Activated CD8-positive, alpha-beta memory T cell treated with anti-CD3 and anti-CD28 coated beads, Interleukin-2, amount 50 U/mL, for 4 hours (primary cell): ENCODE data around the gene TMEM238.

Source experiments
- DNase-seq: peaks from one replicate; pipeline ENCODE4 v3.0.0-alpha.2; 2020

Gene TMEM238

DNA sequence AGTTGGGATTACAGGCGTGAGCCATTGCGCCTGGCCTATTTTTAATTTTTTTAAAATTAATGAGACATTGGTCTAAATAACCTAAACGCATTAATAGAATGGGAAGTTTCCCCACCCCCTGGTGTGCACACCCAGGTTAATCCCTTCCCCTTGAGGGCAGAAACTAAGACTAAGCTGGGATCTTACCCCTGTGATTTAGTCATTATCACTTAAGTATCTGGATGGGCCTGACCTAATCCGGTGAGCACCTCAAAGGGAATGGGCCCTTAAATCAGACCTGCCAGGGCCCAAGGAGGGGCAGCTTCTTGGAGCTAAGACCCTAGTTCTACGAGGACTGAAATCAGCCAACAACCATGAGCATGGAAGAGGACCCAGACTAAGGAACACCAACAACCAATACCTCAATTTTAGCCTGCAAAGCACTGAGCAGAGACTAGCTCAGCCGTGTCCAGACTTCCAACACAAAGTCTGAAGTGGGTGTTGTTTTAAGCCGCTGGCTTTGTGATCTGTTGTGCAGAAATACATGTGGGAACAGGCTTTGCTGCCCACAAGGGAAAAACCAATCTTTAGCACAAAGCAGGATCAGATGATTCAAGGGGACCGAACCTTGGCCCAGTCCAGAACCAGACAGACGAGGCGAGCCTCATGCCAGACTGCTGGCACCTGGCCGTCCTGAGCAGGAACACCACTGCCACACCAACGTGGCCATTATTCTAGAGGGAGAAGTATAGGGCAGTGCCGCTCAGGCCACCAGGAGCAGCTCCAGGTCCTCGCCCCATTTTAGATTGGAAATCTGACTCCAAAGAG, 16.4 kb upstream of the TMEM238 start:
- no peak for DNase-seq

DNA sequence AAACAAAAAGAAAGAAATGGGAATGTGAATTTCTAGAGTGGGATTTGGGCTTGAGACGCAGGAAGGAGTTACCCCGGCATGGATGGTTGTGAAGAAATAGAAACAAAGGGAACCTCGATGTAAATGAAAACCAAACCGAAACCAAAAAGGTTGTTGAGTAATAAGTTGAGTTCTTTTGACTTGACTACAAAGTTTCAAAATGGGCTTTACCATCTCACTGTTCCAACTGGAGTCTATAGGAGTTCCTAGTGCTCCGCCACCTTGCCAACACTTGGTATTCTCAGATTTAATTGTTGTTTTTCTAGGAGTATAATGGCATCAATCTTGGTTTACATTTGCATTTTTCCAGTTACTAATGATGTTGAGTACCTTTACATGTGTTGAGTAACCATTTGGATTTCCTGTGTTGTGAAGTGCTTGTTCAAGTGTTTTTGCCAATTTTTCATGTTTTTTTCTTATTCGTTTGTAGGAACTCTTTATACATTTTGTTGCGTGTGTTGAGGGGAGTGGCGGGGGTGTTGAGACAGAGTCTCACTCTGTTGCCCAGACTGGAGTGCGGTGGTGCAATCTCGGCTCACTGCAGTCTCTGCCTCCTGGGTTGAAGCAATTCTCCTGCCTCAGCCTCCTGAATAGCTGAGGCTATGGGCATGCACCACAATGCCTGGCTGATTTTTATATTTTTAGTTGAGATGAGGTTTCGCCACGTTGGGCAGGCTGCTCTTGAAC, 14.3 kb upstream of the TMEM238 start:
- DNase-seq: no peak

DNA sequence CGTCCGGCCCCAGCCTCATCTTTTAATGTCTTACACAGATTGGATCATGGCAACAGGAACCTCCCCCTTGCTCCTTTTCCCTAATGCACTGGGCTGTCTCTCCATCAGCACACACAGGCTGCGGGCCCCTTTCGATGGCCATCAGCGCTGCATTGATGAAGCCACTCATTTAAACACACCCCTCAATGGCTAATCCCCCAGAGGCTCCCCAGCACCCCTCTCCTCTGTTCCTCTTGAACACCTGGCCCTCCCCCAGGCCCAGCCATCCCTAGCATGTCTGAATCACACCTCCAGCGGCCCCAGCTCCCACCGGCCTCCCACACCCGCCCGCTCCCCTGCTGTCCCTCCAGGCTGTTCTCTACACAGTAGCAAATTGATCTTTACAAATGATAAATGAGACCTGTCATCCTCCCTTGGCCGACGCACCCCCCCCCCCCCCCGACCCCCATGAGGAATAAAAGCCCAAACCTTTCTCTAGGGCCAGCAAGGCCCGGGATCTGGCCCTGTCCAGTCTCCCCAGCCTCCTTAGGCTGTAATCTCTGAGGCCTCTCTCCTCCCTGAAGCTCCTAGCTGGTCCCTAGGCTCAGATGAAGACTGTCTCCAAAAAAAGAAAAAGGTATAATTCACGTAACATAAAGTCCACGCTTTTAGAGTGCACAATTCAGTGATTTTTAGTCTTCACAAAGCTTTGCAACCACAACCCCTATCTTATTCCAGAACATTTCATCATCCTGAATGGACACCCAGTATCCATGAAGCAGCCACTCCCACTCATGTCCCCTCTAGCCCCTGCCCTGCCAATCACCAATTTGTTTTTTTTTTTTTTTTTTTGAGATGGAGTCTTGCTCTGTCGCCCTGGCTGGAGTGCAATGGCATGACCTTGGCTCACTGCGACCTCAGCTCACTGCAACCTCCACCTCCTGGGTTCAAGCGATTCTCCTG, 9.0 kb upstream of the TMEM238 start:
- no peak for DNase-seq

DNA sequence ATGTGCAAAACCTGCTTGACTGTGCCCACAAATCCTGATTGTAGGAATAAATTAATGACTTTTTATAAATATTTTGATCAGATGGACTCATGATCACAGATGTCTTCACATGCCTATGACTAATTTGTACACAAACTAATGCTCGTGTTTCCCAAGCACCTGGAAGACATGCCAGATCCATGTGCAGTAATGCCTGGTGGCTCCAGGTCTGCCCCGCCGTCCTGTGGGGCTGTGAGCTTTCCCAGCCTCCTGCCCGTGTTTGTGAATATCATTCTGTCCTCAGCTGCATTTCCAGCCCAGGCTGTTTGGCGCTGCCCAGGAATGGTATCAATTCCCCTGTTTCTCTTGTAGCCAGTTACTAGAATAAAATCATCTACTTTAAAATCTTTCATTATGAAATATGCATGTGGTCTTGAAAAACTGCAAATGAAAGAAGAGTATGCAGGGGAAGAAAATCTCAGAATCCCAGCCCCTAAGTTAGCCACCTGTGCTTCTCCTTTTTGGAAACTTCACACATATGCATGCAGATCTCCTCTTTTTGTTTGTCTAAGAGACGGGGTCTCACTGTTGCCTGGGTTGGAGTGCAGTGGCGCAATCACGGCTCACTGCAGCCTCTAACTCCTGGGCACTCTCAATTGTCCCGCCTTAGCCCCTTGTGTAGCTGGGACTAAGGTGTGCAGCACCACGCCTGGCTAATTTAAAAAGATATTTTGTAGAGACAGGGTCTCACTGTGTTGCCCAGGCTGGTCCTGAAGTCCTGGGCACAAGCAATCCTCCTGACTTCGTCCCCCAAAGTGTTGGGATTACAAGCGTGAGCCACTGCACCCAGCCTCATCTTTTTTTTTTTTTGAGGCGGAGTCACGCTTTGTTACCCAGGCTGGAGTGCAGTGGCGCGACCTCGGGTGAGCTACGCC, 7.9 kb upstream of the TMEM238 start:
- no peak for DNase-seq

DNA sequence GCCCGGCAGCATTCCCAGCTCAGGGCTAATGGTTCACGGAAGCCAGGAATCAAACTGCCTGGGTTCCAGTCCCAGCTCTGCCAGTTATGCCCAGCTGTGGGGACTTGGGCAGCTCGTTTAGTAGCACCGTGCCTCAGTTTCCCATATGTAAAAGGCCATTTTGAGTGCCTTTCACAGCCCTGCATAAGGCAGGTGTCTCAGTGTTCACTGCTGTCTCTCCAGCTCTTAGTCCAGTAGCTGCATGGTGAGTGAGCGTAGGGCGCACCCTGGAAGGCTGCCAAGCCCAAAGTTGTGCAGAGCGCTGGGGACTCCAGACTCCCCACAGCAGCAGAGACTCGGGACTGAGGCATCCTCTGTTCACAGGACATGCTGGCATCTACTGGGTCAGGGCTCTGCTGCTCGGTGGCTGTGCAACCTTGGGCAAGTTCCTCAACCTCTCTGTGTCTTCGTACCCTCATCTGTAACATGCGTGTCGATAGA, 7.1 kb upstream of the TMEM238 start:
- DNase-seq: no peak

DNA sequence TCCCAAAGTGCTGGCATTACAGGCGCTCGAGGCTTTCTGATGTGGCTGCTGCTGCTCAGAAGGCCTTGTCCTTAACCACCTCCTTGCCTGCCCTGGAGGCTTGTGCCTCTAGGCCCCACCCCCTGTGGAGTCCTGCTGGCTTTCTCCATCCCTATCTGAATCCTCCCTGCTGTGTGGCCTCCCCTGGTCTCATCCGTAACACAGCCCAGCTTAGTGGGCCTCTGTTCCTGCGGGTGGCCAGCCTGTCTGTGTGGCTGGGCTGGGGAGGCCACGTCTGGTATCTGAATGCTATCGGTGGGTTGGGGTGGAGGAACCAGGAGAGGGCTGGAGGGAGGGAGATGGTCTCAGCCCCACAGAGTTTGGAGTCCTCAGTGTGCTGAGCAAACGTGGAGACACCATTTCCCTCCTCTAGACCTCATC, 6.4 kb upstream of the TMEM238 start:
- no peak for DNase-seq

DNA sequence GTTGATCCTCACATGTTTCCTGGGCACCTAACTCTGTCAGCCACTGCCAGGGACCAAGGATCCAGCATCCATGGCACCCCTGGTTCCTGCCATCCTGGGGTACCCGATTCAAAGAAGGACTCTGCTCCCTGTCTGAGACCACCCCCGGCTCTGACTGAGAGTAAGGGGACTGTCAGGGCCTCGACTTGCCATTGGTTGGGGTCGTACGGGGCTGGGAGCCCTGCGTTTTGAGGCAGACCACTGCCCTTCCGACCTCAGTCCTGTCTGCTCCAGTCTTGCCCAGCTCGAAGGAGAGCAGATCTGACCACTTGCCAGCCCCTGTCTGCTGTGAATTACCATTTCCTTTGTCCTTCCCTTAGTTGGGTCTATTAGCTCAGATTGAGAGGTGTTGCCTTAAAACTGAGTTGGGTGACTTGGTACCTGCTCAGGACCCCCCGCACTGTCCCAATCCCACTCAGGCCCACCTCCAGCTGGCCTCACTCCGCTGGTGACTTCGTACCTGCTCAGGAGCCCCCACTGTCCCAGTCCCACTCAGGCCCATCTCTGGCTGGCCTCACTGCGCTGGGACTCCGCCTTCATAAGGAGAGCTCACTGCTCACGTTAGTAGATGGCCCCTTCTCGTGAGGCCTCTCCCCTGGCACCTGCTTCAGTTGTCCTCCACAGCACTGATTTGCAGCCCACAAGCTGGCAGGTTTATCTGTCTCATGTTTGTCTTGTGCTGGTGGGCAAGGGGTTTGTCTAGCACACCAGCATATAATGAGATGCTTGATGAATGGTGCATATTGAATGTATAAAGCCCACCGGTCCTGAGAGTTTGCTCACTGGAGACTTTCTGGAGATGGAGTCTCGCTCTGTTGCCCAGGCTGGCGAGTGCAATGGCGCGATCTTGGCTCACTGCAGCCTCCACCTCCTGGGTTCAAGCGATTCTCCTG, 5.6 kb upstream of the TMEM238 start:
- no peak for DNase-seq

DNA sequence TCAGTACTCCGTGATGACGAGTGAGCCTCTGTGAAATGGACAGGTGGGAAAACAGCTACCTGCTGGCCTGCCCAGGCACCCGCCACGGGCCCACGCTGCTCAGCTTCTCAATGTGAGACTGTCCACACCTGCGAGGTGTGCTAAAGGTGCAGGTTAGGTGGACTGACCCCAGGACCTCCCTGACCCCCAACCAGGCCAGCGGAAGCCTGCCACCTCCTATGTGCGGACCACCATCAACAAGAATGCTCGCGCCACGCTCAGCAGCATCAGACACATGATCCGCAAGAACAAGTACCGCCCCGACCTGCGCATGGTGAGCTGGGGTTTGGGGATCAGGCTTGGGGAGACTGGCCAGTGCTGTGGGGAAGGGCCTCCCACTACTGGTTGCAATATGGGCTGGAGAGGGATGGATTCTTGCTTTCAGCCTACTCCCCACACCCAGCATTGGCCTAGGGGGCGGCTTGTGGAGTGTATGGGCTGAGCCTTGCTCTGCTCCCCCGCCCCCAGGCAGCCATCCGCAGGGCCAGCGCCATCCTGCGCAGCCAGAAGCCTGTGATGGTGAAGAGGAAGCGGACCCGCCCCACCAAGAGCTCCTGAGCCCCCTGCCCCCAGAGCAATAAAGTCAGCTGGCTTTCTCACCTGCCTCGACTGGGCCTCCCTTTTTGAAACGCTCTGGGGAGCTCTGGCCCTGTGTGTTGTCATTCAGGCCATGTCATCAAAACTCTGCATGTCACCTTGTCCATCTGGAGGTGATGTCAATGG, 3.8 kb upstream of the TMEM238 start:
- DNase-seq: no peak

DNA sequence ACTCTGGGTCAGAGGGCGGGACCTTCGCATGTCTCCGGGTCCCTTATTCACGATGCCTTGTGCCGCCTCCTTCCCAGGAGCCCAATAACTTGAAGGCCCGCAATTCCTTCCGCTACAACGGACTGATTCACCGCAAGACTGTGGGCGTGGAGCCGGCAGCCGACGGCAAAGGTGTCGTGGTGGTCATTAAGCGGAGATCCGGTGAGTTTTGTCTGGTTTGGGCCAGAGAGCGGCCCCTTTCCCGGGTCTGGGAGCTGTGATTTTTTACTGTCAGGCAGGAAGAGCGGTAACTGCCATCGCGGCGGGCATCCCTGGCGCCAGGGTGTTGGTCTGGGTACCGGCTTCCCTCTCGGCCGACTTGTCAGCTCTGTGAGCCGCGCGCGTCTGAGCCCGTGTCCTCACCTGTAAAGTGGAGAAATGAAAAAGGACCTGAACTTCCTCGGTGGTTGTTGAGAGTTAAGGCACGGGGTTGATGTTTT, 2.4 kb upstream of the TMEM238 start:
- DNase-seq: no peak

DNA sequence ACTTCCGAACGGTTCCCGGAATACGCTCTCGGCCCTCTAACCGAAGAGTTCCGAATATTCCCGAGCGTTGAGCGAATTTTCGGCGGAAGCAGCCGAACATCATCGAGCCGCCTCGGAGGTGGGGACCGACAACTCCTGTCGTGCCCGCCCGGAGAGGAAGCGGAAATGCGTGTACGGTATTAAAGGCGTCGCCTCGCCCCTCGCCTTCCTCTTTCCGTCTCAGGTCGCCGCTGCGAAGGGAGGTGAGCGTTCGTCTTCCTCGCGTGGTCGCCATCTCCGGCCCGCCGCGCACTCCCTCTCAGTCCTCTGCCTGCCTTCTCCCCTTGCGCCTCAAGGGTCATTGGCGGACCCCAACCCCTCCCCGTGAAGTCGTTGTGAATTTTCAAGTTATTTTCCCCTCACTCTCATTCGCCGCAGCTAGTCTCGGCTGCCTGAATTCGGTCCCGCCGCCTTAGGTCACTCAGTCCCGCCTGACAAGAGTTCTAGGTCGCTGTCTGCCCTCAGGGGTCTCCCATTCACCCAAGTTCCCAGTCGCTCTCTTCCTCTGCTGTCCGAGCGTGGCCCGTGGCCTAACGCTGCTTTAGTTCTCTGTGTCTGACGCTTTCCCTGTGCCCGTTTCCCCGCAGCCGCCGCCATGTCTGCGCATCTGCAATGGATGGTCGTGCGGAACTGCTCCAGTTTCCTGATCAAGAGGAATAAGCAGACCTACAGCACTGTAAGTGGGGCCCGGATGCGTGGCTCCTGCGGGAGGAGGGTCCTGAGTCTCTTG, 1.8 kb upstream of the TMEM238 start, which contains the start of gene RPL28:
Gene RPL28 (plus strand): TSS at position 209 of the 769 bp plus-strand sequence. CDS start 426 bp downstream, at position 635.
- peak; percentile 97 for DNase-seq

DNA sequence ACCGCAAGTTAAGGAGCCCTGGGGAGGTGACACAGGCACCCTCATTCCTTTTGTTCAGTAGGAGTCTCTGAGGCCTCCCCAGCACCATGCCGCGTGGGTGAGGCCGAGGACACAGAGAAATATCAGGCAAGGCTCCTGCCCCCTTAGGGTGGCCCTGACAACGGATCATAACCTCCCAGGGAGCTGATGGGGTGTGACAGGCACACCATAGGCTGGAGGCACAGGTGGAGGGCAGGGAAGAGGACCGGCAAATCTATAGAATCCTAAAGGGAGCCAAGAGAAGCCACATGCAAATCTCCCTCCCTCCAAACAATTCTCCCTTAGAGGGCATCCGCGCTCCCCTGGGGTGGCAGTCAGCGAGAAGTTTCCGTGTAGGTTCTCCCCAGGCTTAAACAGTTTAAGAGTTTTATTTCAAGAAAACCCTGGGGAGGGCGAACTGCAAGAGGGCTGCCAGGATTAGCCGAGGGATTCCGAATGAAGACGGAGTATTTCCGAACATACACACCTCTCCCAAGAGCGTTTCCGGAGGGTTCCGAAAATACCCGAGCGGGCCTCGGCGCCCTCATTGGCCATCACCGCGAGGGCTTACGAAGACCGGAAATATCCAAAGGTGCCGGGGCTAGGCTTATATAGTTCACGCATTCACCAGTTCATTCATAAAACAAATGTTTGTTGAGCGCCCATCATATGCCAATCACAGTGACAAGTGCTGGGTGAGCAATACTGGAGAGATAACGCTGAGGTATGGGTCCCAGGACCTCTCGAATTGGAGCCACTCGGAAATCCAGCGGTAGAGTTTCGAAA, 1.0 kb upstream of the TMEM238 start:
- peak; percentile 95 for DNase-seq

DNA sequence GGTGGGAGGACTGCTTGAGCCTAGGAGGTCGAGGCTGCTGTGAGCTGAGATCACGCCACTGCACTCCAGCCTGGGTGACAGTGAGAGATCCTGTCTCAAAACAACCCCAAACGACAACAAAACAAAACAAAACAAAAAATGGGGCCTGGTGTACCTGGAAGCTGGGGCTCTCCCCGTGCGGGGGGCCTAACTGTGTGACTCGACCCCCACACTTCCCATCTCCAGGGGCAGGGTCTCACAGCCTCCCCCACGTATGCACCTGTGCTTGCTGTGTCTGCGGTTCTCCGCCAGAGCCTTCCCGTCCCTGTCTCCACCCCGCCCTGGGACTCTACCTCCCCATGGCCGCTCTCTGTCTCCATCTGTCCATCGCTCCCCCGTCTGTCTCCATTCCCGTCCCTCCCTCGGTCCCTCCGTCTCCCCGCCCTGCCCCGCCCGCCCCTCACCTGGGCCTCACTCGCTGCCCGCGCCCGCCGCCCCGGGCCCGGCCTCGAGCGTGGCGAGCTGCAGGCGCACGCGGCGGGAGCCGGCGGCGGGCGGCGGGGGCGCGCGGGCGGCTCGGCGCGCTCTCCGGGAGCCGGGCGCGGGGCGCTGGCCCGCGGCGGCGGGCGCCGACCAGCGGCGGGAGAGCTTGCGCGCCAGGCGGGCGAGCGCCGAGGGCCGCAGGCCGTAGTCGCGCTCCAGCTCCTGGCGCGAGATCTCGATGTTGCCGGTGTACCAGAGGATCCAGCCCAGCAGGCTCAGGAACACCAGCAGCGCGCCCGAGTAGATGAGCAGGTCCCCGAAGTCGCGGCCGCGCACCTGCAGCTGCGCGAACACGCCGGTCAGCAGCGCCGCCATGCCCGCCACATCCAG, 587 bp downstream of the TMEM238 start:
- DNase-seq: peak; percentile 46

DNA sequence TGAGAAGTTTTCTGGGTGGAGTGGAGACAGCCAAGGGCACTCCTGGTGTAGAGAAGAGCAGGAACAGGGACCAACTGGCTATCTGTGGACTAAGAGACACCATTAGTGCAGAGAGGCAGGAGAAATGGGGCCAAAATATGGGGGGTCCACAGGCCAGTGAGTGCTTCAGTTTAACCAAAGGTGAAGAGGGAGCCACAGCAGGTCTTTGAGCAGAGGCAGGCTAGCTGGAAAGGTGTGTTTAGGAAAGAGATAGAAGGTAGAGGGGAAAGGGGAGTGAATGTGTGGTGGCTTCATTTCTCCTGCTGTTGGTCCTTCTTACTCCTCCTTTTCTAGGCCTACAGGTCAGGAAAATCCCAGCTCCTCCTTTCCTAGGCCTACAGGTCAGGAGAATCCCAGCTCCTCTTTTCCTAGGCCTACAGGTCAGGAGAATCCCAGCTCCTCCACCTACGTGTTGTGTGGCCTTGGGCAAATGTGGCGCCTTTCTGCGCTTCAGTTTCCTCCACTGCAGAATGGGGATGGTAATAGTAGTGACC, 1.5 kb downstream of the TMEM238 start:
- DNase-seq: no peak

DNA sequence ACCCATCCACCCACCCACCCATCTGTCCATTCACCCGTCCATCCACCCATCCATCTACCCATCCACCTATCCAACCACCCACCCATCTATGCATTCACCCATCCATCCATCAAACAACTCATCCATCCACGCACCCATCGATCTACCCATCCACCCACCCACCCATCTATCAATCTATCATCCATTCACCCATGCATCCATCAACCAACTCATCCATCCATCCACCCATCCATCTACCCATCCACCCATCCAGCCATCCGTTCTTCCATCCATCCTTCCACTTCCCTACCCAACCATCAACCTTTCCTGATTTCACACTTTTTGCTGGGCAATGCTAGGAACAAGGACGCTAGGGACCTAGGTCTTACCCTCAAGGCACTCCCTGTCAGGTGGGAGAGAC, 2.1 kb downstream of the TMEM238 start:
- no peak for DNase-seq

DNA sequence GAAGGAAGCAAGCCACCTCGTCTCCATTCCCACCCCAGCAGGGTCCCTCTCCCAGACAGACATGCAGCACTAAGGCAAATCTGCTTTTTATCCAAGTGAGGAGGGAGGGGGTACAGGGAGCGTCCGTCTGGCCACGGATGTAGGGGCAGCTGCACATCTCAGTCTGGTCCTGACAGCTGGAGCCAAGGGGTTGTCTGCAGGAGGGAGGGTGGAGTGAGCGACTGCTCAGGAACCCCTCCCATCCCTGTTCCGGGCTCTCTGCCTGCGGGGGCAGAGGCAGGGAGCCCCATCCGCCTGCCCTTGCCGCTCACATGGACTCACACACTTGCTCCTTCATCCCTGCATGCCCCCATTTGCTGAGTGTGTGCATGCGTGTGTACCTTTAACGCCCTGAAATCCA, 4.9 kb downstream of the TMEM238 start:
- no peak for DNase-seq

DNA sequence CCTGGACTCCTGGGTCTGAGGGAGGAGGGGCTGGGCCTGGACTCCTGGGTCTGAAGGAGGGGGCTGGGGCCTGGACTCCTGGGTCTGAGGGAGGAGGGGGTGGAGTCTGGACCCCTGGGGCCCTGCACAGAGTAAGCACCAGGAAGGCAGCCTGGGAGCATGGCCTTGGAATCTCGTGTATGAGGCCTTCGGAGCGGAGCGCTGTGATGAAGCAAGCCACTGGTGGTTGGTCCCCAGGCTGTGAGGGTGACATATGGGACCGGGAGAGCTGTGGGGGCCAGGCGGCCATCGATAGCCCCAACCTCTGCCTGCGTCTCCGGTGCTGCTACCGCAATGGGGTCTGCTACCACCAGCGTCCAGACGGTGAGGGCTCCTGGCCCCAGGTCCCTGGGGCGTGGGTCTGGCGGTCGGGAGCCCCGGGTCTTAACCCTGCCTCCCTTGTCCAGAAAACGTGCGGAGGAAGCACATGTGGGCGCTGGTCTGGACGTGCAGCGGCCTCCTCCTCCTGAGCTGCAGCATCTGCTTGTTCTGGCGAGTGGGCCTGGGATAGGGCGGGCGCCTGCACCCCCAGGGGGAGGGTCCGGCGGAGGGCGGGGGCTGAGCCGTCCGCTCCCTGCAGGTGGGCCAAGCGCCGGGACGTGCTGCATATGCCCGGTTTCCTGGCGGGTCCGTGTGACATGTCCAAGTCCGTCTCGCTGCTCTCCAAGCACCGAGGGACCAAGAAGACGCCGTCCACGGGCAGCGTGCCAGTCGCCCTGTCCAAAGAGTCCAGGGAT, 6.5 kb downstream of the TMEM238 start:
- no peak for DNase-seq
